Ureter (tissue), 1 donor: ENCODE results near the gene TPRG1. TPM values are rescaled to one million over a fixed set of nuclear protein-coding genes. Genes with fewer than 3 reads are reported as not detected.
"Not testable (repeated sequence)": the region's sequence is repeated elsewhere in the genome, so short reads cannot be mapped to it uniquely, and the experiment has no call there.

Source experiments
- DNase-seq: peaks from one replicate; pipeline ENCODE4 v3.0.0-alpha.2; 2020; ENCODE audit warnings: low spot score
- total RNA-seq: library from RNA; stranded (reverse); gene quantifications from one replicate; pipeline ENCODE4 v1.2.4, GENCODE V29; 2023
- donor health status: DM: yes; HTN: yes; CAD: no.

TPRG1 gene
- total RNA-seq, 1 donor from 2014 or later, result 6.2 TPM

GRCh38 chr3:189312866-189313265 is 141.1 kb downstream of the TPRG1 start:
- DNase-seq, result no peak

GRCh38 chr3:189316296-189317019 is 144.7 kb downstream of the TPRG1 start:
- DNase-seq, result peak; percentile 65

- DNase-seq, result no peak
Measured at GRCh38 chr3:189317911-189318310, 146.1 kb downstream of the TPRG1 start.

GRCh38 chr3:189320511-189320910 is 148.7 kb downstream of the TPRG1 start:
- no peak for DNase-seq

GRCh38 chr3:189322339-189322738 is 150.6 kb downstream of the TPRG1 start:
- no peak for DNase-seq

GRCh38 chr3:189324538-189325138 is 152.9 kb downstream of the TPRG1 start:
- peak; percentile 82 for DNase-seq

GRCh38 chr3:189325454-189325853 is 153.7 kb downstream of the TPRG1 start:
- DNase-seq, result no peak

GRCh38 chr3:189329630-189330029 is 157.9 kb downstream of the TPRG1 start:
- not testable (repeated sequence) for DNase-seq

- DNase-seq, result no peak
Measured at GRCh38 chr3:189330066-189330465, 158.3 kb downstream of the TPRG1 start.

GRCh38 chr3:189331002-189331418 is 159.2 kb downstream of the TPRG1 start:
- no peak for DNase-seq

GRCh38 chr3:189334064-189334920 is 162.5 kb downstream of the TPRG1 start:
- DNase-seq, result no peak

- no peak for DNase-seq
Measured at GRCh38 chr3:189337673-189338091, 165.9 kb downstream of the TPRG1 start.

- DNase-seq, result no peak
Measured at GRCh38 chr3:189338366-189338765, 166.6 kb downstream of the TPRG1 start.

GRCh38 chr3:189339996-189340395 is 168.2 kb downstream of the TPRG1 start:
- DNase-seq, result no peak

- DNase-seq, result no peak
Measured at GRCh38 chr3:189340680-189341460, 169.1 kb downstream of the TPRG1 start.

GRCh38 chr3:189342811-189343210 is 171.0 kb downstream of the TPRG1 start:
- DNase-seq, result no peak

- DNase-seq, result no peak
Measured at GRCh38 chr3:189344996-189345395, 173.2 kb downstream of the TPRG1 start.

- no peak for DNase-seq
Measured at GRCh38 chr3:189349772-189350171, 178.0 kb downstream of the TPRG1 start.

- no peak for DNase-seq
Measured at GRCh38 chr3:189353318-189353965, 181.7 kb downstream of the TPRG1 start.

GRCh38 chr3:189353988-189354889 is 182.5 kb downstream of the TPRG1 start:
- DNase-seq, result no peak
